ENCODE data around the gene EXOC3L1. TPM values are rescaled to one million over a fixed set of nuclear protein-coding genes. Genes with fewer than 3 reads are reported as not detected.

Gene EXOC3L1
- total and polyA plus RNA-seq, 2 of the 13 experiments (the other 11 are each of a cell fraction or from before 2014, with no cell fraction given) = 0.12 TPM; not detected in 1

GRCh38 chr16:67155295-67156142, 34.4 kb downstream of the EXOC3L1 start (continued):
- TF ChIP-seq RARA (CRISPR knock-in tag; IDR thresholded peaks at IDR 0.05) = no peak
- TF ChIP-seq TOPORS (CRISPR knock-in tag; IDR thresholded peaks at IDR 0.05) = no peak; the same call in 1 of the 2 replicates
- peak; percentile 77; the same call in 1 of the 2 replicates for TF ChIP-seq ZBTB7B (CRISPR knock-in tag; IDR thresholded peaks at IDR 0.05)
- no peak for TF ChIP-seq ZNF549 (CRISPR knock-in tag; IDR thresholded peaks at IDR 0.05)
- peak; percentile 23; the same call in 1 of the 2 replicates for TF ChIP-seq FOXK1 (CRISPR knock-in tag; IDR thresholded peaks at IDR 0.05; ENCODE audit: borderline replicate concordance, low read depth)
- no peak for TF ChIP-seq NAIF1 (CRISPR knock-in tag; IDR thresholded peaks at IDR 0.05; ENCODE audit: borderline replicate concordance)
- TF ChIP-seq SOX6 (IDR thresholded peaks at IDR 0.05) = no peak
- peak; percentile 15; the same call in 1 of the 2 replicates for TF ChIP-seq SOX6 (CRISPR knock-in tag; IDR thresholded peaks at IDR 0.05)
- TF ChIP-seq MIXL1 (CRISPR knock-in tag; IDR thresholded peaks at IDR 0.05) = 0 out of 2 replicates have a peak, but pooled peaks have one; percentile 23
- no peak for TF ChIP-seq MTF1 (CRISPR knock-in tag; IDR thresholded peaks at IDR 0.05)
- no peak for TF ChIP-seq ZNF136 (CRISPR knock-in tag; IDR thresholded peaks at IDR 0.05; ENCODE audit: low read depth)
- no peak for TF ChIP-seq MATR3 (CRISPR knock-in tag; IDR thresholded peaks at IDR 0.05)
- no peak for TF ChIP-seq ZNF878 (CRISPR knock-in tag; IDR thresholded peaks at IDR 0.05)
- no peak for TF ChIP-seq NFYB (CRISPR knock-in tag; IDR thresholded peaks at IDR 0.05)
- TF ChIP-seq NPAS2 (CRISPR knock-in tag; IDR thresholded peaks at IDR 0.05; ENCODE audit: borderline replicate concordance) = no peak
- TF ChIP-seq ZNF24 (IDR thresholded peaks at IDR 0.05) = no peak
- 0 out of 2 replicates have a peak, but pooled peaks have one; percentile 27 for TF ChIP-seq ZNF770 (CRISPR knock-in tag; IDR thresholded peaks at IDR 0.05)
- peak; percentile 58 for TF ChIP-seq CBFB (CRISPR knock-in tag; IDR thresholded peaks at IDR 0.05)
- no peak for TF ChIP-seq KMT2B (CRISPR knock-in tag; IDR thresholded peaks at IDR 0.05)
- TF ChIP-seq IRF2 (CRISPR knock-in tag; IDR thresholded peaks at IDR 0.05) = peak; percentile 47; the same call in 1 of the 2 replicates
- TF ChIP-seq ATRX (CRISPR knock-in tag; IDR thresholded peaks at IDR 0.05; ENCODE audit: borderline replicate concordance) = no peak
- no peak for TF ChIP-seq ZSCAN22 (CRISPR knock-in tag; IDR thresholded peaks at IDR 0.05)
- no peak for TF ChIP-seq EED (CRISPR knock-in tag; IDR thresholded peaks at IDR 0.05)
- no peak for TF ChIP-seq NFE2L2 (IDR thresholded peaks at IDR 0.05; ENCODE audit: low read length)
- TF ChIP-seq ZFP1 (CRISPR knock-in tag; IDR thresholded peaks at IDR 0.05) = no peak
- TF ChIP-seq, protein P1, sequence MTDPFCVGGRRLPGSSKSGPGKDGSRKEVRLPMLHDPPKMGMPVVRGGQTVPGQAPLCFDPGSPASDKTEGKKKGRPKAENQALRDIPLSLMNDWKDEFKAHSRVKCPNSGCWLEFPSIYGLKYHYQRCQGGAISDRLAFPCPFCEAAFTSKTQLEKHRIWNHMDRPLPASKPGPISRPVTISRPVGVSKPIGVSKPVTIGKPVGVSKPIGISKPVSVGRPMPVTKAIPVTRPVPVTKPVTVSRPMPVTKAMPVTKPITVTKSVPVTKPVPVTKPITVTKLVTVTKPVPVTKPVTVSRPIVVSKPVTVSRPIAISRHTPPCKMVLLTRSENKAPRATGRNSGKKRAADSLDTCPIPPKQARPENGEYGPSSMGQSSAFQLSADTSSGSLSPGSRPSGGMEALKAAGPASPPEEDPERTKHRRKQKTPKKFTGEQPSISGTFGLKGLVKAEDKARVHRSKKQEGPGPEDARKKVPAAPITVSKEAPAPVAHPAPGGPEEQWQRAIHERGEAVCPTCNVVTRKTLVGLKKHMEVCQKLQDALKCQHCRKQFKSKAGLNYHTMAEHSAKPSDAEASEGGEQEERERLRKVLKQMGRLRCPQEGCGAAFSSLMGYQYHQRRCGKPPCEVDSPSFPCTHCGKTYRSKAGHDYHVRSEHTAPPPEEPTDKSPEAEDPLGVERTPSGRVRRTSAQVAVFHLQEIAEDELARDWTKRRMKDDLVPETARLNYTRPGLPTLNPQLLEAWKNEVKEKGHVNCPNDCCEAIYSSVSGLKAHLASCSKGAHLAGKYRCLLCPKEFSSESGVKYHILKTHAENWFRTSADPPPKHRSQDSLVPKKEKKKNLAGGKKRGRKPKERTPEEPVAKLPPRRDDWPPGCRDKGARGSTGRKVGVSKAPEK (CRISPR knock-in tag; IDR thresholded peaks at IDR 0.05; ENCODE audit: borderline replicate concordance) = no peak
- TF ChIP-seq ZNF782 (CRISPR knock-in tag; IDR thresholded peaks at IDR 0.05; ENCODE audit: borderline replicate concordance) = peak; percentile 68; the same call in 1 of the 2 replicates

Data from HepG2 (cell line).